Caco-2 (cell line): ENCODE data around the gene CD300A. TPM values are rescaled to one million over a fixed set of nuclear protein-coding genes. Genes with fewer than 3 reads are reported as not detected.
A peak's percentile ranks its signal among the peaks of the same experiment; 100 is the strongest.

ENCODE experiments used
- BruUV-seq: library from RNA; stranded (reverse); fragments of 400-500 nt; replicated peaks from 2 replicates; lab custom pipeline; 2021; lab: Mats Ljungman, UMichigan
- CTCF ChIA-PET: fragments of 300-600 bp; sonication (Branson Sonifier 250); formaldehyde crosslinking; loops from one replicate; lab custom pipeline; 2022; ENCODE audit warnings: antibody characterized with exemption; lab: Charles Lee
- POLR2A ChIA-PET: fragments of 300-600 bp; sonication (Branson Sonifier 250); formaldehyde crosslinking; loops from one replicate; lab custom pipeline; 2022; ENCODE audit warnings: antibody characterized with exemption; lab: Charles Lee
- DNase-seq, 2 experiments: peaks; one replicate each; pipeline versions ENCODE4 v3.0.0 to v3.0.0-alpha.2; 2020 to 2022
- H3K27me3 ChIP-seq: replicated peaks from 2 replicates; pipeline ENCODE4 v1.6.0; 2011; ENCODE audit warnings: low read length; ENCODE audit not compliant: control insufficient read depth, insufficient read depth
- H3K36me3 ChIP-seq: 2 replicates; pipeline ENCODE4 v1.5.1; 2011; ENCODE audit warnings: low read length; ENCODE audit not compliant: control insufficient read depth, insufficient read depth
- H3K4me1 ChIP-seq: fragments of 250-450 bp; sonication (Bioruptor Pico); 2 replicates; pipeline ENCODE4 v1.5.1; 2020; ENCODE audit warnings: mild to moderate bottlenecking
- H3K4me3 ChIP-seq: 2 replicates; pipeline ENCODE4 v1.5.1; 2011; ENCODE audit warnings: low read depth, mild to moderate bottlenecking, control low read depth, low read length
- H3K9me3 ChIP-seq: fragments of 250-450 bp; sonication (Bioruptor Pico); 2 replicates; pipeline ENCODE4 v1.5.1; 2020; ENCODE audit warnings: mild to moderate bottlenecking, moderate library complexity
- H3K27ac Mint-ChIP-seq: one replicate; pipeline ENCODE4 v1.8.0; 2022; ENCODE audit warnings: mixed read lengths; ENCODE audit not compliant: unreplicated experiment
- H3K27me3 Mint-ChIP-seq: one replicate; pipeline ENCODE4 v1.8.0; 2022; ENCODE audit warnings: mixed read lengths; ENCODE audit not compliant: insufficient read depth, unreplicated experiment
- H3K36me3 Mint-ChIP-seq: one replicate; pipeline ENCODE4 v1.8.0; 2022; ENCODE audit warnings: mild to moderate bottlenecking, mixed read lengths; ENCODE audit not compliant: insufficient read depth, unreplicated experiment
- H3K4me1 Mint-ChIP-seq: one replicate; pipeline ENCODE4 v1.8.0; 2022; ENCODE audit warnings: low read depth, mixed read lengths; ENCODE audit not compliant: unreplicated experiment
- H3K4me3 Mint-ChIP-seq: one replicate; pipeline ENCODE4 v1.8.0; 2022; ENCODE audit warnings: mild to moderate bottlenecking, moderate library complexity, mixed read lengths; ENCODE audit not compliant: unreplicated experiment
- H3K9me3 Mint-ChIP-seq: one replicate; pipeline ENCODE4 v1.8.0; 2022; ENCODE audit warnings: mixed read lengths; ENCODE audit not compliant: unreplicated experiment
- CTCF ChIP-seq, 2 experiments: fragments of 200-600 bp in 1 of 2; IDR thresholded peaks; 1 replicate in 1 of 2; 2 replicates in 1 of 2; pipeline versions ENCODE4 v1.5.1 to v1.8.0; 2011 to 2022; ENCODE audit warnings: antibody characterized with exemption in 1 of 2, control low read depth in 1 of 2, inconsistent platforms in 1 of 2, low read depth in 1 of 2, low read length in 1 of 2, mild to moderate bottlenecking in 1 of 2, moderate library complexity in 1 of 2; ENCODE audit not compliant: insufficient read depth in 1 of 2, severe bottlenecking in 1 of 2, unreplicated experiment in 1 of 2
- intact Hi-C: fragments of 100-400 bp; cut with micrococcal nuclease; formaldehyde crosslinking; loops from one replicate; pipeline ENCODE4 v1.10.0; 2022; ENCODE audit not compliant: unreplicated experiment
- total RNA-seq: library from RNA; stranded (reverse); gene quantifications from 2 replicates; pipeline ENCODE4 v1.2.3, GENCODE V29; 2022

CD300A gene
- total RNA-seq, 1 experiment from 2014 or later: not detected

- Mint-ChIP-seq H3K36me3 (peaks cover 44% of the 10 kb centered on the region), H3K27me3 (no peaks in the 10 kb centered on the region), H3K4me3 (no peak overlapping the region), H3K27ac (no peak overlapping the region), H3K4me1 (peaks cover 22% of the 10 kb centered on the region), H3K9me3 (no peaks in the 10 kb centered on the region)
- Histone ChIP-seq H3K36me3 (no peaks in the 10 kb centered on the region), H3K27me3 (no peaks in the 10 kb centered on the region), H3K4me1 (peaks cover 32% of the 10 kb centered on the region), H3K9me3 (peaks cover 9% of the 10 kb centered on the region), H3K4me3 (no peak overlapping the region)
- CTCF ChIA-PET: interaction anchor here (0.7 to 3.3 kb wide), 5 partner anchors 9 to 64 kb away, joined by 4 to 20 read pairs (median 4); no protein-coding TSS in a partner anchor
- POLR2A ChIA-PET: no interaction called here
- peak; percentile 67 to 79 for TF ChIP-seq CTCF (IDR thresholded peaks at IDR 0.05; ENCODE audit: insufficient read depth in 1 of 2, low read depth in 1 of 2, low read length in 1 of 2, severe bottlenecking in 1 of 2, unreplicated experiment in 1 of 2)
- no TSS peak for BruUV-seq
- intact Hi-C loops: no loop called here
- peak in 1 of 2 experiments; percentile 32 for DNase-seq
Observed at GRCh38 chr17:74437702-74438101, 28.7 kb upstream of the CD300A start.

- peaks cover 32% of the 10 kb centered on the region for H3K4me1 ChIP-seq
Observed at GRCh38 chr17:74439691-74440567, 26.5 kb upstream of the CD300A start.

GRCh38 chr17:74441537-74441936 lies 24.9 kb upstream of the CD300A start:
- Histone ChIP-seq H3K36me3 (peaks cover 8% of the 10 kb centered on the region), H3K27me3 (no peaks in the 10 kb centered on the region), H3K9me3 (peaks cover 9% of the 10 kb centered on the region), H3K4me1 (peaks cover 21% of the 10 kb centered on the region), H3K4me3 (no peak overlapping the region)
- no peak for DNase-seq
- no peak overlapping the region for H3K4me3 Mint-ChIP-seq
- CTCF ChIA-PET: no interaction called here
- intact Hi-C loops: no loop called here
- no peaks in the 10 kb centered on the region for H3K9me3 Mint-ChIP-seq
- BruUV-seq: no TSS peak
- H3K27ac Mint-ChIP-seq: no peak overlapping the region
- peaks cover 7% of the 10 kb centered on the region for H3K4me1 Mint-ChIP-seq
- H3K27me3 Mint-ChIP-seq: no peaks in the 10 kb centered on the region
- H3K36me3 Mint-ChIP-seq: peaks cover 54% of the 10 kb centered on the region
- POLR2A ChIA-PET: no interaction called here
- TF ChIP-seq CTCF (IDR thresholded peaks at IDR 0.05; ENCODE audit: insufficient read depth in 1 of 2, low read depth in 1 of 2, low read length in 1 of 2, severe bottlenecking in 1 of 2, unreplicated experiment in 1 of 2): no peak

More at GRCh38 chr17:74439691-74440567, 26.5 kb upstream of the CD300A start:
- ChIA-PET CTCF (no interaction called here), POLR2A (no interaction called here)
- DNase-seq: no peak
- H3K9me3 ChIP-seq: peaks cover 9% of the 10 kb centered on the region
- H3K4me1 Mint-ChIP-seq: peaks cover 14% of the 10 kb centered on the region
- H3K9me3 Mint-ChIP-seq: no peaks in the 10 kb centered on the region
- H3K27me3 ChIP-seq: no peaks in the 10 kb centered on the region
- no peak overlapping the region for H3K4me3 ChIP-seq
- no peak for TF ChIP-seq CTCF (IDR thresholded peaks at IDR 0.05; ENCODE audit: insufficient read depth in 1 of 2, low read depth in 1 of 2, low read length in 1 of 2, severe bottlenecking in 1 of 2, unreplicated experiment in 1 of 2)
- H3K27me3 Mint-ChIP-seq: no peaks in the 10 kb centered on the region
- no TSS peak for BruUV-seq
- peaks cover 5% of the 10 kb centered on the region; the same call in 1 of the 2 replicates for H3K36me3 ChIP-seq
- intact Hi-C loops: no loop called here
- H3K4me3 Mint-ChIP-seq: no peak overlapping the region
- H3K36me3 Mint-ChIP-seq: peaks cover 49% of the 10 kb centered on the region
- H3K27ac Mint-ChIP-seq: no peak overlapping the region
